Caco-2 (cell line): ENCODE measurements around the gene HS6ST2. TPM values are rescaled to one million over a fixed set of nuclear protein-coding genes. Genes with fewer than 3 reads are reported as not detected.

Experiments
- BruUV-seq: library from RNA; stranded (reverse); fragments of 400-500 nt; replicated peaks from 2 replicates; lab custom pipeline; 2021; lab: Mats Ljungman, UMichigan
- CTCF ChIA-PET: fragments of 300-600 bp; sonication (Branson Sonifier 250); formaldehyde crosslinking; loops from one replicate; lab custom pipeline; 2022; ENCODE audit warnings: antibody characterized with exemption; lab: Charles Lee
- POLR2A ChIA-PET: fragments of 300-600 bp; sonication (Branson Sonifier 250); formaldehyde crosslinking; loops from one replicate; lab custom pipeline; 2022; ENCODE audit warnings: antibody characterized with exemption; lab: Charles Lee
- DNase-seq, 2 experiments: peaks; one replicate each; pipeline versions ENCODE4 v3.0.0 to v3.0.0-alpha.2; 2020 to 2022
- H3K27me3 ChIP-seq: replicated peaks from 2 replicates; pipeline ENCODE4 v1.6.0; 2011; ENCODE audit warnings: low read length; ENCODE audit not compliant: control insufficient read depth, insufficient read depth
- H3K36me3 ChIP-seq: 2 replicates; pipeline ENCODE4 v1.5.1; 2011; ENCODE audit warnings: low read length; ENCODE audit not compliant: control insufficient read depth, insufficient read depth
- H3K4me1 ChIP-seq: fragments of 250-450 bp; sonication (Bioruptor Pico); 2 replicates; pipeline ENCODE4 v1.5.1; 2020; ENCODE audit warnings: mild to moderate bottlenecking
- H3K4me3 ChIP-seq: 2 replicates; pipeline ENCODE4 v1.5.1; 2011; ENCODE audit warnings: low read depth, mild to moderate bottlenecking, control low read depth, low read length
- H3K9me3 ChIP-seq: fragments of 250-450 bp; sonication (Bioruptor Pico); 2 replicates; pipeline ENCODE4 v1.5.1; 2020; ENCODE audit warnings: mild to moderate bottlenecking, moderate library complexity
- H3K27ac Mint-ChIP-seq: one replicate; pipeline ENCODE4 v1.8.0; 2022; ENCODE audit warnings: mixed read lengths; ENCODE audit not compliant: unreplicated experiment
- H3K27me3 Mint-ChIP-seq: one replicate; pipeline ENCODE4 v1.8.0; 2022; ENCODE audit warnings: mixed read lengths; ENCODE audit not compliant: insufficient read depth, unreplicated experiment
- H3K36me3 Mint-ChIP-seq: one replicate; pipeline ENCODE4 v1.8.0; 2022; ENCODE audit warnings: mild to moderate bottlenecking, mixed read lengths; ENCODE audit not compliant: insufficient read depth, unreplicated experiment
- H3K4me1 Mint-ChIP-seq: one replicate; pipeline ENCODE4 v1.8.0; 2022; ENCODE audit warnings: low read depth, mixed read lengths; ENCODE audit not compliant: unreplicated experiment
- H3K4me3 Mint-ChIP-seq: one replicate; pipeline ENCODE4 v1.8.0; 2022; ENCODE audit warnings: mild to moderate bottlenecking, moderate library complexity, mixed read lengths; ENCODE audit not compliant: unreplicated experiment
- H3K9me3 Mint-ChIP-seq: one replicate; pipeline ENCODE4 v1.8.0; 2022; ENCODE audit warnings: mixed read lengths; ENCODE audit not compliant: unreplicated experiment
- CTCF ChIP-seq, 2 experiments: fragments of 200-600 bp in 1 of 2; IDR thresholded peaks; 1 replicate in 1 of 2; 2 replicates in 1 of 2; pipeline versions ENCODE4 v1.5.1 to v1.8.0; 2011 to 2022; ENCODE audit warnings: antibody characterized with exemption in 1 of 2, control low read depth in 1 of 2, inconsistent platforms in 1 of 2, low read depth in 1 of 2, low read length in 1 of 2, mild to moderate bottlenecking in 1 of 2, moderate library complexity in 1 of 2; ENCODE audit not compliant: insufficient read depth in 1 of 2, severe bottlenecking in 1 of 2, unreplicated experiment in 1 of 2
- intact Hi-C: fragments of 100-400 bp; cut with micrococcal nuclease; formaldehyde crosslinking; loops from one replicate; pipeline ENCODE4 v1.10.0; 2022; ENCODE audit not compliant: unreplicated experiment
- total RNA-seq: library from RNA; stranded (reverse); gene quantifications from 2 replicates; pipeline ENCODE4 v1.2.3, GENCODE V29; 2022

Gene HS6ST2
- total RNA-seq, 1 experiment from 2014 or later = 34.9 TPM

GRCh38 chrX:132639446-132639845 lies 319.0 kb downstream of the HS6ST2 start:
- Histone ChIP-seq H3K4me1 (0 out of 2 replicates have a peak, but pooled peaks cover 11% of the 10 kb centered on the region), H3K4me3 (no peak overlapping the region), H3K9me3 (no peaks in the 10 kb centered on the region), H3K36me3 (no peaks in the 10 kb centered on the region), H3K27me3 (no peaks in the 10 kb centered on the region)
- H3K4me3 Mint-ChIP-seq = no peak overlapping the region
- no peaks in the 10 kb centered on the region for H3K27me3 Mint-ChIP-seq
- intact Hi-C loops = loop anchor here (5.0 kb wide), 1 partner anchor 533 kb away; no protein-coding TSS in a partner anchor
- TF ChIP-seq CTCF (IDR thresholded peaks at IDR 0.05; ENCODE audit: insufficient read depth in 1 of 2, low read depth in 1 of 2, low read length in 1 of 2, severe bottlenecking in 1 of 2, unreplicated experiment in 1 of 2) = no peak
- CTCF ChIA-PET = no interaction called here
- H3K36me3 Mint-ChIP-seq = peaks cover 6% of the 10 kb centered on the region
- POLR2A ChIA-PET = no interaction called here
- no peak for DNase-seq
- H3K4me1 Mint-ChIP-seq = peaks cover 9% of the 10 kb centered on the region
- no TSS peak for BruUV-seq
- no peak overlapping the region for H3K27ac Mint-ChIP-seq
- no peaks in the 10 kb centered on the region for H3K9me3 Mint-ChIP-seq

GRCh38 chrX:132638313-132638712 lies 320.1 kb downstream of the HS6ST2 start:
- intact Hi-C loops = loop anchor here (5.0 kb wide), 1 partner anchor 534 kb away; no protein-coding TSS in a partner anchor
- ChIA-PET POLR2A (no interaction called here), CTCF (interaction anchor here (0.6 kb wide), 2 partner anchors 378 to 544 kb away, joined by 3 read pairs; no protein-coding TSS in a partner anchor)
- H3K27me3 Mint-ChIP-seq = no peaks in the 10 kb centered on the region
- no peak for TF ChIP-seq CTCF (IDR thresholded peaks at IDR 0.05; ENCODE audit: insufficient read depth in 1 of 2, low read depth in 1 of 2, low read length in 1 of 2, severe bottlenecking in 1 of 2, unreplicated experiment in 1 of 2)
- H3K36me3 Mint-ChIP-seq = peaks cover 6% of the 10 kb centered on the region
- H3K27ac Mint-ChIP-seq = no peak overlapping the region
- no TSS peak for BruUV-seq
- Histone ChIP-seq H3K9me3 (no peaks in the 10 kb centered on the region), H3K4me1 (0 out of 2 replicates have a peak, but pooled peaks cover 11% of the 10 kb centered on the region), H3K36me3 (no peaks in the 10 kb centered on the region), H3K4me3 (no peak overlapping the region), H3K27me3 (no peaks in the 10 kb centered on the region)
- peak overlapping the region; percentile 22 for H3K4me3 Mint-ChIP-seq
- DNase-seq = no peak
- H3K9me3 Mint-ChIP-seq = no peaks in the 10 kb centered on the region
- peaks cover 9% of the 10 kb centered on the region for H3K4me1 Mint-ChIP-seq

GRCh38 chrX:132636080-132636479 lies 322.3 kb downstream of the HS6ST2 start:
- TF ChIP-seq CTCF (IDR thresholded peaks at IDR 0.05; ENCODE audit: insufficient read depth in 1 of 2, low read depth in 1 of 2, low read length in 1 of 2, severe bottlenecking in 1 of 2, unreplicated experiment in 1 of 2) = no peak
- no peaks in the 10 kb centered on the region for H3K36me3 ChIP-seq
- Mint-ChIP-seq H3K4me1 (peaks cover 9% of the 10 kb centered on the region), H3K27me3 (no peaks in the 10 kb centered on the region), H3K9me3 (no peaks in the 10 kb centered on the region), H3K36me3 (peaks cover 6% of the 10 kb centered on the region), H3K4me3 (no peak overlapping the region), H3K27ac (no peak overlapping the region)
- no peaks in the 10 kb centered on the region for H3K27me3 ChIP-seq
- no peak for DNase-seq
- POLR2A ChIA-PET = no interaction called here
- BruUV-seq = no TSS peak
- H3K4me3 ChIP-seq = no peak overlapping the region
- intact Hi-C loops = loop anchor here (5.0 kb wide), 1 partner anchor 536 kb away; no protein-coding TSS in a partner anchor
- H3K4me1 ChIP-seq = 0 out of 2 replicates have a peak, but pooled peaks cover 11% of the 10 kb centered on the region
- no peaks in the 10 kb centered on the region for H3K9me3 ChIP-seq
- CTCF ChIA-PET = interaction anchor here (0.7 kb wide), 2 partner anchors 10 to 808 kb away, joined by 3 to 7 read pairs; no protein-coding TSS in a partner anchor
